Liver (tissue), 9 donors: ENCODE measurements around the gene IRAK1. TPM values are rescaled to one million over a fixed set of nuclear protein-coding genes. Genes with fewer than 3 reads are reported as not detected.

ENCODE experiments used
- DNase-seq: peaks from one replicate; pipeline ENCODE4 v3.0.0-alpha.2; 2017; ENCODE audit warnings: low spot score
- H3K27ac ChIP-seq, 2 donors: one replicate each; pipeline ENCODE4 v1.7.0; 2013; ENCODE audit warnings: inconsistent platforms in 2 of 2, low read length in 2 of 2, control low read depth in 1 of 2, low read depth in 1 of 2, mild to moderate bottlenecking in 1 of 2
- H3K27me3 ChIP-seq, 4 donors: one replicate each; pipeline versions ENCODE4 v1.6.1 to v1.7.0; 2013; ENCODE audit warnings: low read length in 3 of 4, inconsistent platforms in 1 of 4, mild to moderate bottlenecking in 1 of 4, moderate library complexity in 1 of 4; ENCODE audit not compliant: control insufficient read depth in 4 of 4, insufficient read depth in 4 of 4
- H3K36me3 ChIP-seq, 4 donors: one replicate each; pipeline versions ENCODE4 v1.6.1 to v1.7.0; 2013; ENCODE audit warnings: low read length in 3 of 4, mild to moderate bottlenecking in 3 of 4, low read depth in 1 of 4, moderate library complexity in 1 of 4; ENCODE audit not compliant: control insufficient read depth in 4 of 4, insufficient read depth in 3 of 4
- H3K4me1 ChIP-seq, 4 donors: one replicate each; pipeline versions ENCODE4 v1.6.1 to v1.7.0; 2013; ENCODE audit warnings: low read length in 3 of 4, mild to moderate bottlenecking in 3 of 4, moderate library complexity in 1 of 4; ENCODE audit not compliant: control insufficient read depth in 4 of 4, insufficient read depth in 4 of 4
- H3K4me3 ChIP-seq, 3 donors: one replicate each; pipeline versions ENCODE4 v1.6.1 to v1.7.0; 2013; ENCODE audit warnings: low read length in 3 of 3, control low read depth in 1 of 3, low read depth in 1 of 3, mild to moderate bottlenecking in 1 of 3
- H3K9ac ChIP-seq, 2 donors: one replicate each; pipeline ENCODE4 v1.7.0; 2013; ENCODE audit warnings: low read length in 2 of 2, mild to moderate bottlenecking in 2 of 2, moderate library complexity in 2 of 2, control low read depth in 1 of 2, low read depth in 1 of 2
- H3K9me3 ChIP-seq, 4 donors: one replicate each; pipeline versions ENCODE4 v1.6.1 to v1.7.0; 2013; ENCODE audit warnings: low read length in 3 of 4; ENCODE audit not compliant: control insufficient read depth in 4 of 4
- CTCF ChIP-seq: fragments of 150-350 bp; IDR thresholded peaks from 2 replicates; pipeline ENCODE4 v1.5.1; 2017; ENCODE audit warnings: improper control_type of control experiment, low read depth, low read length; ENCODE audit not compliant: missing input control
- EGR1 ChIP-seq, 2 donors: IDR thresholded peaks; 2 replicates each; pipeline ENCODE4 v1.6.1; 2016 to 2018; ENCODE audit warnings: antibody characterized with exemption in 2 of 2, low read depth in 2 of 2
- FOXA1 ChIP-seq: IDR thresholded peaks from 2 replicates; pipeline ENCODE4 v1.6.1; 2016; ENCODE audit warnings: antibody characterized with exemption
- FOXA2 ChIP-seq: IDR thresholded peaks from 2 replicates; pipeline ENCODE4 v1.6.1; 2016; ENCODE audit warnings: antibody characterized with exemption
- GABPA ChIP-seq, 2 donors: IDR thresholded peaks in 1 of 2; conservative IDR thresholded peaks in 1 of 2; 2 replicates each; pipeline ENCODE4 v1.6.1; 2016; ENCODE audit warnings: antibody characterized with exemption in 2 of 2, mild to moderate bottlenecking in 1 of 2, moderate library complexity in 1 of 2
- HNF4A ChIP-seq, 2 donors: conservative IDR thresholded peaks; 2 replicates each; pipeline ENCODE4 v1.6.1; 2016; ENCODE audit warnings: antibody characterized with exemption in 2 of 2, mild to moderate bottlenecking in 2 of 2
- HNF4G ChIP-seq: IDR thresholded peaks from 2 replicates; pipeline ENCODE4 v1.6.1; 2016; ENCODE audit warnings: antibody characterized with exemption
- JUND ChIP-seq, 2 donors: IDR thresholded peaks; 2 replicates each; pipeline ENCODE4 v1.6.1; 2016; ENCODE audit warnings: antibody characterized with exemption in 2 of 2
- NR2F2 ChIP-seq: IDR thresholded peaks from 2 replicates; pipeline ENCODE4 v1.6.1; 2016; ENCODE audit warnings: antibody characterized with exemption
- RXRA ChIP-seq, 2 donors: IDR thresholded peaks; 2 replicates each; pipeline ENCODE4 v1.6.1; 2017 to 2018; ENCODE audit warnings: antibody characterized with exemption in 2 of 2, mild to moderate bottlenecking in 1 of 2
- SP1 ChIP-seq: IDR thresholded peaks from 2 replicates; pipeline ENCODE4 v1.6.1; 2018; ENCODE audit warnings: antibody characterized with exemption, mild to moderate bottlenecking
- TAF1 ChIP-seq: conservative IDR thresholded peaks from 2 replicates; pipeline ENCODE4 v1.6.1; 2016; ENCODE audit warnings: antibody characterized with exemption, mild to moderate bottlenecking
- YY1 ChIP-seq: IDR thresholded peaks from 2 replicates; pipeline ENCODE4 v1.6.1; 2016; ENCODE audit warnings: antibody characterized with exemption, mild to moderate bottlenecking
- WGBS: extraction: QIAGEN DNeasy Blood & Tissue Kit; methylation state at CpG from one replicate; pipeline ENCODE4 v1.1.7; 2013; 5-methylcytosine and 5-hydroxymethylcytosine counted together
- polyA plus RNA-seq, 2 donors: library from polyadenylated mRNA; stranded (reverse) in 1 of 2; unstranded in 1 of 2; fragments of 200-250 nt in 1 of 2; fragments of >200 nt in 1 of 2; fragmentation: Nextera tagmentation in 1 of 2; extraction: Ambion mirVana in 1 of 2; gene quantifications; one replicate each; pipeline versions ENCODE4 v1.2.1 to v1.2.3, GENCODE V29; 2013 to 2015
- total RNA-seq, 2 donors: library from RNA; depleted of rRNA; stranded (reverse); fragments of >200 nt; gene quantifications; one replicate each; pipeline ENCODE4 v1.2.3, GENCODE V29; 2014
- TF ChIP-seq, protein P1 (sequence below): IDR thresholded peaks from 2 replicates; pipeline ENCODE4 v1.6.1; 2016; ENCODE audit warnings: antibody characterized with exemption
- TF ChIP-seq, protein P2 (sequence below): IDR thresholded peaks from 2 replicates; pipeline ENCODE4 v1.6.1; 2016; ENCODE audit warnings: antibody characterized with exemption
- donor health status: healthy.
- donor health status: healthy.
- donor health status: healthy.
- donor health status: healthy.
- donor health status: healthy.

The IRAK1 gene
- total and polyA plus RNA-seq, 4 donors: 17.6 to 55.8 (median 27.4) TPM

GRCh38 chrX:154019061-154019621 lies 561 bp downstream of the IRAK1 start:
- H3K9ac ChIP-seq: peak overlapping the region in 1 of 2 donors; percentile 22

DNA sequence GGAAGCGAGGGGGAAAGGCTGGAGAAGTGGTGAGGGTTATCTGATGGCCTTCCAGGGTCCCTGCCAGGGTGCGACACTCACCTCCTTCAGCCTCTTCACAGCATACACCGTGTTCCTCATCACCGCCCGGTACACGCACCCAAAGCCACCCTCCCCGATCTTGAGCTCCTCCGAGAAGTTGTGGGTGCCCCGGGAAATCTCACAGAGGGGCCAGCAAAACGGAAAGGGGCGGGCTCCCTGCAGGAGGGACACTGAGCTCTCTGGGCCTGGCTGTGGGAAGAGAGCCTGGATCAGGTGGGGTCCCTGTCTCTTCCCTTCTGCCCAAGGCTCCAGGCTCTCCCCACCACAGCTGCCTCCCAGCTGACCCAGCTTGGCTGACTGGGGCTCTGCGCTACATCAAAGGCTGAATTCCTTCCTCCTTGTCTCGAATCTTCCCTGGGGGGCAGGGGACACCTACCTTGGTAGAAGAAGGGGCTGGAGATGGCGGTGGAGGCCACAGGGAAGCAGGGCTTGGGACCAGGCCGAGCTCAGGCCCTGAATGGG lies 1.1 kb downstream of the IRAK1 start:
- no peak for TF ChIP-seq EGR1 (IDR thresholded peaks at IDR 0.05; ENCODE audit: low read depth in 2 of 2)
- TF ChIP-seq HNF4G: no peak
- TF ChIP-seq TAF1: no peak
- TF ChIP-seq HNF4A (conservative IDR thresholded peaks at IDR 0.05): no peak
- no peak for TF ChIP-seq GABPA (IDR thresholded peaks at IDR 0.05 in 1 of 2, conservative IDR thresholded peaks at IDR 0.05 in 1 of 2)
- TF ChIP-seq YY1: no peak
- Histone ChIP-seq H3K27me3 (no peaks in the 10 kb centered on the region), H3K4me3 (peak overlapping the region; percentile 15 to 82 (median 61)), H3K36me3 (peaks cover 0 to 11% (median 4%) of the 10 kb centered on the region in 4 donors), H3K9ac (peak overlapping the region in 1 of 2 donors; percentile 22), H3K27ac (peak overlapping the region in 1 of 2 donors; percentile 64), H3K9me3 (no peaks in the 10 kb centered on the region), H3K4me1 (peaks cover 2 to 19% (median 8%) of the 10 kb centered on the region in 4 donors)
- no peak for DNase-seq
- 78% methylated on average over 15 of the region's 15 CpGs for WGBS

More at GRCh38 chrX:154019061-154019621, 561 bp downstream of the IRAK1 start:
- H3K4me1 ChIP-seq: peaks cover 2 to 22% (median 10%) of the 10 kb centered on the region in 4 donors
- TF ChIP-seq YY1: no peak
- no peak for TF ChIP-seq HNF4A (conservative IDR thresholded peaks at IDR 0.05)
- TF ChIP-seq EGR1 (IDR thresholded peaks at IDR 0.05; ENCODE audit: low read depth in 2 of 2): no peak
- no peak for TF ChIP-seq JUND (IDR thresholded peaks at IDR 0.05)
- TF ChIP-seq, protein P1, sequence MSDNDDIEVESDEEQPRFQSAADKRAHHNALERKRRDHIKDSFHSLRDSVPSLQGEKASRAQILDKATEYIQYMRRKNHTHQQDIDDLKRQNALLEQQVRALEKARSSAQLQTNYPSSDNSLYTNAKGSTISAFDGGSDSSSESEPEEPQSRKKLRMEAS: no peak
- no peak for TF ChIP-seq FOXA2
- 16% methylated on average over 32 of the region's 45 CpGs for WGBS
- peak overlapping the region; percentile 15 to 82 (median 61) for H3K4me3 ChIP-seq
- H3K9me3 ChIP-seq: no peaks in the 10 kb centered on the region
- peak overlapping the region in 1 of 2 donors; percentile 64 for H3K27ac ChIP-seq
- H3K27me3 ChIP-seq: no peaks in the 10 kb centered on the region
- H3K36me3 ChIP-seq: peaks cover 0 to 11% (median 4%) of the 10 kb centered on the region in 4 donors
- no peak for DNase-seq

GRCh38 chrX:154017766-154018517 lies 1.8 kb downstream of the IRAK1 start:
- WGBS: 91% methylated on average over 26 of the region's 26 CpGs
- Histone ChIP-seq H3K27ac (no peak overlapping the region), H3K27me3 (no peaks in the 10 kb centered on the region), H3K36me3 (peaks cover 0 to 11% (median 4%) of the 10 kb centered on the region in 4 donors), H3K9ac (no peak overlapping the region), H3K4me1 (peaks cover 0 to 15% (median 7%) of the 10 kb centered on the region in 4 donors), H3K9me3 (no peaks in the 10 kb centered on the region), H3K4me3 (no peak overlapping the region)
- DNase-seq: no peak
- TF ChIP-seq, protein P2, sequence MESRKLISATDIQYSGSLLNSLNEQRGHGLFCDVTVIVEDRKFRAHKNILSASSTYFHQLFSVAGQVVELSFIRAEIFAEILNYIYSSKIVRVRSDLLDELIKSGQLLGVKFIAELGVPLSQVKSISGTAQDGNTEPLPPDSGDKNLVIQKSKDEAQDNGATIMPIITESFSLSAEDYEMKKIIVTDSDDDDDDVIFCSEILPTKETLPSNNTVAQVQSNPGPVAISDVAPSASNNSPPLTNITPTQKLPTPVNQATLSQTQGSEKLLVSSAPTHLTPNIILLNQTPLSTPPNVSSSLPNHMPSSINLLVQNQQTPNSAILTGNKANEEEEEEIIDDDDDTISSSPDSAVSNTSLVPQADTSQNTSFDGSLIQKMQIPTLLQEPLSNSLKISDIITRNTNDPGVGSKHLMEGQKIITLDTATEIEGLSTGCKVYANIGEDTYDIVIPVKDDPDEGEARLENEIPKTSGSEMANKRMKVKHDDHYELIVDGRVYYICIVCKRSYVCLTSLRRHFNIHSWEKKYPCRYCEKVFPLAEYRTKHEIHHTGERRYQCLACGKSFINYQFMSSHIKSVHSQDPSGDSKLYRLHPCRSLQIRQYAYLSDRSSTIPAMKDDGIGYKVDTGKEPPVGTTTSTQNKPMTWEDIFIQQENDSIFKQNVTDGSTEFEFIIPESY: no peak
- TF ChIP-seq FOXA1 (no peak), TAF1 (no peak), HNF4A (conservative IDR thresholded peaks at IDR 0.05) (no peak), CTCF (no peak), EGR1 (IDR thresholded peaks at IDR 0.05; ENCODE audit: low read depth in 2 of 2) (no peak), SP1 (no peak), NR2F2 (no peak), RXRA (IDR thresholded peaks at IDR 0.05) (no peak), FOXA2 (no peak), HNF4G (no peak), GABPA (IDR thresholded peaks at IDR 0.05 in 1 of 2, conservative IDR thresholded peaks at IDR 0.05 in 1 of 2) (no peak)
- TF ChIP-seq, protein P1: no peak
